AG20443 (cell line): ENCODE measurements around the gene GATA2.

Experiments used
- DNase-seq: peaks from one replicate; pipeline ENCODE4 v3.0.0; 2012; ENCODE audit warnings: low spot score, mixed read lengths

GATA2 gene

DNA sequence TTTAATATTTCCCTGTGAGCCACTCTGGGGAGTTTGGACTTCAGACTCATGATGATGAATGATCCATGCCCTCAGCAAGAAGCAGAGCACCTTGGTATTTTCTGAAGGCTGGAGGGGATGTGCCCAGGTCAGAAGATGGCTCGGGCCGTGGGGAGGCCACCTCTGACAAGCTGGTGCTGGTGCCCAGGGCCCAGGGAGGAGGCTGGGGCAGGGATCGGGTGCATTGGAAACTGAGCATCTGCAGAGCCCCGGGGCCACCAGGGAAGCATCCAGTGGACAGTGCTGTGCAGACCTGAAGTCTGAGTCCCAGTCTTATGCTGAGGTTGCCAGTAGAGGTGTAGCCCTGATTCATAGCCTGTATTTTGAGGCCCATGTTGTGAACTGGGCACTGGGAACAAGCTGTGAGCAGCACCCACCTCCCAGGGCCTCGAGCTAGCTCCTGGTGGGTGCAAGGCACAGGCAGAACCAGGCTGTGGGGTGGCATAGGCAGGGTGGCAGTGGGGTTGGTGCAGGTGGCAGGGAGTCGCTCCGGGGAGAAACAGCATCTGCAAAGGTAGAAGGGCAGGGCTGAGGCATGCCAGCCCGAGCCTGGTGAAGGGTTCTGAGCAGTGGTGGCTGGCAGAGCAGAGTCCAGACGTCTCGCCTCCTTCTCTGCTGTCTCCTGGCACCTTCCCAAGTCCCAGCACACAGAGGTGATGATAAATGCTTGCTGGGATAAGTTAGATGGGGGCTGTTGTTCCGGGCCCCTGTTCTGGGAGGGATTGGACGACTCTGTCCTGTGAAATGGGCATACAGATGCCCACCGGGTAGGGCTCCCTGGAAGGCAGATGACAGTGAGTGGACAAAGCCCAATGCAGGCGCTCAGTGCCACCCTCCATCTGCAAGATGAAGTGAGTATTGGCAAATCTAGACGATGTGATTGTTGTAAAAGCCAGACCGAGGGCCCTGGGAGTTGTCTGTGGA, 36.9 kb downstream of the GATA2 start:
- DNase-seq = no peak

DNA sequence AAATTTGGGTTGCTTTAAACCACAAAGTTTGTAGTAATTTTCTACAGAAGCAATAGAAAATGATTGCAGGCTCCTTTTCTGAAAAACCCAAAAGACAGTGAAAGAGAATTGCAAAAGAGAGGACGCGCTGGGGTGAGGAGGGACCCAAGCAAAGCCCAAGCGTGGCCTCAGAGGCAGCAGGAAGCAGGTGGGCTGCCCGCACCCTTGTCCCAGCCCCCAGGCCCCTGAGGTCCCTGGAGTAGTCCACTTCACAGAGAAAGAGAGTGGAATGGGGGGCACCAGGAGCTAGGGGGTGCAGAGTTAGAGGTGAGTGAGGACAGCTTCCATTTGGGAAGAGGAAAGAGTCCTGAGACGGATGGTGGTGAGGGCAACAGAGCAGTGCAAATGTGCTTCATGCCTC, 37.9 kb downstream of the GATA2 start:
- DNase-seq = no peak

DNA sequence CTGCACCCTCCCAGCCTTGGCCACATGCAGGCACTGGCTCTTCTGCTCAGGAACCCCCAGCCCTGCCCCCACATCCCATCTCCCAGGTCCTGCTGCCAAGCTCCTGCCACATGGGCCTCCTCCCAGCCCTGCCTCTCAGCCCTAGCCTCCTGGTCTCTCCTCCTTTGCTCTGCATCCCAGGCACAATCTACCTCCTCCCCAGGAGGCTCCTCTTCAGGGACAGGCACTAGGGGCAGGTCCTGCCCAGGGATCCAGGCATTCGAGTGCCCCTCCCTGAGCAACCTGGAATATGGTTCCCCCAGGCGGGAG, 38.7 kb downstream of the GATA2 start:
- DNase-seq = no peak

DNA sequence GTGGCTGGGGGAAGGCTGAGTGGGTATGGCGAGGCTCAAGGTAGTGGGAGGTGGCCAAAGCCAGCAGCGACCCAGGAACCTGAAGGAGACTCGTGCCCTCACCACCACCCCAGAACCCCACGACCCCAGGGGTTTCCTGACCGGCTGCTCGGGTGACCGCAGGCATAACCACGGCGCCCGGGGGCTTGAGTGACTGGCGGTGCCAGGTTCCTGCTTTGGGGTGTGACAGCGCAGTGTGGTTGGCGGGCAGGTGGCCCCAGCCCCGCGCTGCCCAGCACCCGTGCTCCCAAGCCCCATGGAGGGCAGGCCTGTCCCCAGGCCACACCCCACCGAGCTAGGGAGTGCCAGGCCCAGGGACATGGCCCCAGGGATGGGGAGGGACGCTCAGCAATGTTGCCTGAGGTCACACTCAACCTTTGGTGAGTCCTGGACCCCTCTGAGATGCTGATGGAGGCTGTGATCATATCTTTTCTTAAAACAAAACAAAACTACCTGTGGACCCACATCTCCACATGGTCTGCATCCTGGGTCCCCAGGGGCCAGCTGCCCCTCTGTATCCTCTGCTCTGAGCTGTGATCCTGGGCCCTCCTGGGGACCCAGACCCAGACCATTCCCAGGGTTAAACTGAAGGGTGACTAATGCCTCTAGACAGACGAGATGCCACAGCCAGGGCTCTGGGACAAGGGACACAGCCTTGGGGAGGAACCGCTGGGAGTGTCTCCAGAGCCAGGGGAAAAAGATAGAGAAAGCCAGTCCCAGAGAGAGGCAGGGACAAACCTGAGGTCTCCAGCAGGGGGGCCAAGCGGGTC, 39.3 kb downstream of the GATA2 start:
- no peak for DNase-seq

DNA sequence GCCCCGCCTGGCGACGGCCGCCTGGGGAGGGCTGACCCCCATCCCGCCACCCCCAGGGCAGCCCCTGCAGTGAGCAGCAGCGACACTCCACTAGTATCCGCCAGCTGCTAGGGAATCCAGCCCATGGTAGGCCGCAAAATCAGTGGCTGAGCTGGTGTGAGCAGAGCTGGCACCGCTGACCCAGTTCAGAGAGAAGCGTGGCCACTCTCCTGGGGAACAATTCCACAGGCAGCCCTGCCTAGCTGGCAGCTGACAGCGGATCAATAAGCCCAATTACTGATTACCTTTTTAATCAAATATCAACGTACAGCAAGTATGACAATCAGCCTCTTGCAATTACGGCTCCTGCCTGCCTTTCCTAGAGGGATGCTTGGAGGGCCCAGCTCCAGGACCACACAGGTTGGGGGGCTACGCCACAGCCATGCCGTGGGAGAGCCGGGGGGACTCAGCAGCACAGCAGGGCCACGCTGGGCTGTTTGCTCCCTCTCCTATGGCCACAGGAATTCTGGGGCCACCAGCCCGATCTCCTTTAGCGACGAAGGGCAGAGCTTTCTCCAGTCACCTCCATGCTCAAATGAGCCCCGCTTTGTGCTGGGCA, 40.2 kb downstream of the GATA2 start:
- DNase-seq = no peak

DNA sequence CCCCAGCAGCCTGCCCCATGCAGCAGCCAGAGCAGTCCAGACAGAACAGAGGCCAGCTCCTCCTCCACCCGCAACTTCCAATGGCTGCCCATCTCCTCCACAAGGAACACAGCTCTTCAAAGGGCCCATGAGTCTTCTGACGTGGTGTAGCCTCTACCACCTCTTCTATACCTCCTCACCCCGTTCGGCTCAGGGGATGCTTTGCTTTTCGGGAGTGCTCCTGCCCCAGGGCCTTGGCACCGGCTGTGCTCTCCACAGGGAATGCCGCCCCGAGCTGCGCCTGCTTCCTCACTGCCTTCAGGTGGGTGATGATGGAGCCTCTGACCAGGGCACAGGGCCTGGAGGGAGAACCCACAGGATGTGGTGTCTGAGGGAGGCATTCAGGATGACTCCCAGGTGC, 40.9 kb downstream of the GATA2 start:
- no peak for DNase-seq

DNA sequence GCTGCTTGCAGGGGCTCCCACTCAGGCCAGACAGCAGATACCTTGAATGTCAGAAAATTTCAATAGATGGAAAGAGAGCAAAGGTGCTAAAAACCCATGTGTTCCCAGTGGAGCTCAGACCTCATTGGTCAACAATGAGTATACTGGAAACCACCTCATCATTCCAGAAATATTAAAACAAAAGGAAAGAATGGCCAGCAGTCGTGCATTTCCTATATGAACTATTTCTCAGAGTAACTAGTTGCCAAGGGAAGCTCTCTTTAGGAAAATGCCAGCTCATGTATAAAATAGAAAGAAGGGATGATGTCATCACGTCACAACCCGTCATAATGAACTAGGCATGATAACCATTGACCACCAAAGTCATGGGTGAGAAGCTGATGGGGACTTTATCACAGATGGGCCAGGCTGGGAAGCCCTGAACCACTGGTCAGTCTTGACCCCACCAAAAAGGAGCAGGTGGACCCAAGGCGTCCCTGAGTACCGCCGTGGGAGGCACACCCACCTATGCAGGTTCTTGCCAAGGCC, 43.8 kb downstream of the GATA2 start:
- no peak for DNase-seq

DNA sequence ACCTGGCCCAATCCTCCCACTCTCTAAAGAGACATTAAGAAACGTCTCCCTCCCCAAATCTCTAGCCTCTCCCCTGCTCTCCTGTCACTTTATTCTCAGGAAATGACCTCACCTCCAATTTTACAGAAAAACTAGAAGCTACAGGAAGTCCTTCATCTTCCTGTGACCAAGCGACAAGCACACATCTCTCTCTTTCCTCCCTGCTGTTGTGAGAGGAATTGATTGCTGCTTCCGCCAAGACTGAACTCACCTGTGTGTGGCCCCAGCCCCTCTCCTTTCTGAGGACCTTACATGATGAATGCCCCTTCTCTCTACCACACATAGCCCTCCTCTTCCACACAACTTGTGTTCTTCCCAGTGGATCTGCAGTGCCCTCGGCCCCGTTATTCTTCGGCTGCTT, 44.5 kb downstream of the GATA2 start:
- DNase-seq = no peak

DNA sequence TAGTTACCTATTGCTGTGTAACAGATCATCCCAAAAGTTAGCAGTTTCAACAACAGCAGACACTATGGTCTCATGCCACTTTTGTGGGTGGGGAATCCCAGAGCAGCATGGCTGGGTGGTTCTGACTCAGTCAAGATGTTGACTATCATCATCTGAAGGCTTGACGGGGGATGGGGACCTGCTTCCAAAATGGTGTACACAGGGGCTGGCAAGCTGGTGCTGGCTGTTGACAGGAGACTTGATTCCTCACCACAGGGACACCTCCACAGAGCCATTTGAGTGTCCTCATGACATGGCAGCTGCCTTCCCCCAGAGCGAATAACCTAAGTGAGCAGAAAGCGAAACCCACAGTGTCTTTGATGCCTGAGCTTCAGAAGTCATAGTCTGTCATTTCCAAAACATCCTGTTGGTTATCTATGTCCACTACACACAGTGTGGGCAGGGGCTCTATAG, 45.4 kb downstream of the GATA2 start:
- no peak for DNase-seq

DNA sequence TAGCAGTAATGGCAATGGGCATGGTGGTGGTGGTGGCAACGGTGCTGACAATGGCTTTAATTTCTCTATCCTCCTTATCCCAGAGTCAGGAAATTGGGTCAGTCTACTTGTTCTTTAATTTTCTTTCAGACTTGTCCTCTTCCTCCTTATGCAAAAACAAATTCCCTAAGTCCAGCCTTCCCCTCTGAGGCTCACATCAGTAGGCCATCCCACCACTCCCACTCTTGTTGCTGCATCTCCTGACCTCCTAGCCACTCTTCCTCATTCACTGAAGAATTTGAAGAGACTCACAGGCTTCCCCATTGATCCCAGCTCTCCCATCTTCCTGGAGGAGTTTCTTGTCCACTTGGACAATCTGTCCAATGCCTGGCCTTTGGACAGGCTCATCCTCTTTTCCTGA, 46.2 kb downstream of the GATA2 start:
- DNase-seq = no peak

DNA sequence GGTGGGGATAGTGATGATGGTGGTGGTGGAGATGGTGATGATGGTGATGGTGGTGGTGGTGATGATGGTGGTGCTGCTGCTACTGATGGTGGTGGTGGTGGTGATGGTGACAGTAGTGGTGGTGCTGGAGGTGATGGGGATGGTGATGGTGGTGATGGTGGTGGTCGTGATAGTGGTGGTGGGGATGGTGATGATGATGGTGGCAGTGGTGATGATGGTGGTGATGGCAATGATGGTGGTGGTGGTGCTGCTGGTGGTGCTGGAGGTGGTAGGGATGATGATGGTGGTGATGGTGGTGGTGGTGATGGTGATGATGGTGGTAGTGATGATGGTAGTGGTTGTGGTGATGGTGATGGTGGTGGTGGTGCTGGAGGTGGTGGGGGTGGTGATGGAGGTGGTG, 47.6 kb downstream of the GATA2 start:
- no peak for DNase-seq

DNA sequence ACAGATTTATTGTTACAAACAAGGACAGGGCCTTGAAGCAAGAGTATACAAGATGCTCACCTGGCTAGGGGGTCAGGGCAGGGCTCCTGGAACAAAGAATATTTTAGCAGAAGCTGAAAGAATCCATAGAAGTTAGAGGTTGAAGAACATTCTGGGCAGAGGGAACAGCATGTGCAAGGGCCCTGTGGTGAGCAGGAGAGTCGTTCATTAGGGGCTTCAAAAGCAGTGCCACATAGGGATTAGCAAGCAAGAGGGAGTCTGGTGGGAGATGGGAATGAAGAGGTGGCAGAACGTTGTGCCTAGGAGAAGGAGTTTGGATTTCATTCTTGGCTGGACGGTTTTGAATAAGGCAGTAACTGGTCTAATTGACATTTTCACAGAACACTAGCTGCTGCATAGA, 49.2 kb downstream of the GATA2 start:
- DNase-seq = no peak

DNA sequence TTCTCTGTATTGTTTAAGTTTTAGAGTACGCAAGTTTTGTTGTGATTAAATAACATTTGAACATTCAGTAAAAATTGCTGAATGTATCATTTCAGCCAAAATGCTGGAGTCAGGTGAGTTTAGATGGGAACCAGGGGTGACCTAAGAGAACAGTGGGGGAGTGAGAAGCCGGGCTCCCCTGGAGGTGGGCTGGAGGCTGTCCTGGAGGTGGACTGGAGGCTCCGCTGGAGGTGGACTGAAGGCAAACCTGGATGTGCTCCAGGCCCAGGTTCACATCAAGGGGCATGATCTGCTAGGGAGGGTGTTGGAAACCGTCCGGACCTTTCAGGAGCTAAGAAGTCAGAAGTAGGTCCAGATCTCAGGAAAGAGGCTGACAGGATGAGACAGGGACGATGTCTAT, 50.1 kb downstream of the GATA2 start:
- DNase-seq = no peak

DNA sequence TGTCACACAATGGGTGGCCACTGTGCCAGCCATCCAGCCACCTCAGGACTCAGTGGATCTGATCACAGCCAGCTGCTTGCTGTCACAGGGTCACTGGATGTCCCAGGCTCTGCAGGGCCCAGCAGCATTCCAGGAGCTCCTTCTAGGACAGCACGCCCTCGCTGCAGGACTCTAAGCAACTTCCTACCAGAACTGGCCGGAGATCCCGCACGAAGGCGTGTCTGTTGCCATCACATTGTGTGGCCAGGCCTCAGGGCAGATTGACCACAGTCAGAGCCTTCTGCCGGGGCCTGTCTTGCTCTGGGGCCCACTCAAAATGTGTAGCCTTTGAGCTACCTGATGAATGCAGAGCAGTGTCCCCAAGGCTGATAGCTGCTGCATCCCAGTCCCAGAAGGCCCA, 50.9 kb downstream of the GATA2 start:
- no peak for DNase-seq

DNA sequence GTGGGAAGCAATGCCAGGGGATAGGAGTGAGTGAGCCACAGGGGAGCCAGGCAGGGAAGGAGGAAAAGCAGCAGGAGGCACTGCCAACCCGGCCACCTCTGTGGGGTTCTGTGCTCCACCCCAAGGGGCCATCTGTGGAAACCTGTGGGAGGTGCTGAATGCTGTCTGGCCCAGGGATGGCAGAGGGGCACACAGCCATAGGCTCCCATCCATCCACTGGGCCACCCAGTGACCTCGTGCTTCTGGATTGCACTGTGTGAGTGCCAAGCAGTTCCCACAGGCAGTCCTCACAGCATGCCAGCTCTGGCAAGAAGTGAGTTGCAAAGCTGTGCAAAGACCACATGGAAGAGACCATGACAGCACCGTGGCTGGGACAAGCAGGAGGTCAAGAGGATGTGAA, 53.8 kb downstream of the GATA2 start:
- peak; percentile 65 for DNase-seq

DNA sequence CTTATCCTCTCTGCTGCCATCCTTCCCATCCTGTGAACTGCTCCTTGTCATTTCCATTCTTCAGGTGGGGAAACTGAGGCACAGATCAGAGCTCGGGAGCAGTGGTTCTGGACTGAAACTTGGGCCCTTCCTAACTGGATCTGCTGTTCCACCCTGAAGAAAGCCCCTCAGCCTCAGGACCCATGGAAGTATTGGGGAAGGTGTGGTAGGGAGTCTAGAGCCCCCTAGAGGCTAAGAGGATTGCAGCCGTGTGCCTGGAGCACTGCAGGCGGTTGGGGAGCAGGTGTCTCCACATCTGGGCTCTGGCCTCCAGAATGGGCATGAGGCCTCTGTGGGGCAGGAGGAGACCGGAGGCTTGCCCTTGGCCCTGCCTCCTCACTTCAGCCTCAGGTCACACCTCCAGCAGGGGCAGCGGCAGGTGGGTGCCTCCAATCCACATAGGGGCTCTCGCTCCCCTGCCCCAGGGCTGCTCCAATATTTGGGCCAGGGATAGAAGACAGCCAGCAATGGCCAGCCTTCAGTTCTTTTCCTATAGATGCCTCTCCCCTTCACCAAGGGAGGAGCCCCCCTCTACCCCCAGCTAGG, 54.4 kb downstream of the GATA2 start:
- no peak for DNase-seq

DNA sequence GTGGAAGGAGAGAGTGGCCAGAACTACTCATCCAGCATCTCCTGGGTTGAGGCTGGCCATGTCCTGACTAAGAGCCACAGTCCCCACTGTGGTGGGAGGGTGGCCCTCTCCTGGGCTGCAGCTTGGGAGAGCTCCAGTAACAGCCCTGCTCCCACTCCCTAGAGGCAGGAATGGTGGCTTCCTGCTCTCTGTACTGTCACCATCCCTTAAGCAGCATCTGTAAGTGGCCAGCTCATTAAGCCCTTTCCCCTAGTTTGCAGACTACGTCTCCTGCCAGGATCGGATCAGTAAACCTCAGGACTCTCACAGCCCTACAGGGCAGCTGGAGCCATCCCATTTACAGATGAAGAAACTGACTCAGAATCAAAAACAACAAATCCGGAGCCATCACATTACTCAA, 56.8 kb downstream of the GATA2 start:
- no peak for DNase-seq

DNA sequence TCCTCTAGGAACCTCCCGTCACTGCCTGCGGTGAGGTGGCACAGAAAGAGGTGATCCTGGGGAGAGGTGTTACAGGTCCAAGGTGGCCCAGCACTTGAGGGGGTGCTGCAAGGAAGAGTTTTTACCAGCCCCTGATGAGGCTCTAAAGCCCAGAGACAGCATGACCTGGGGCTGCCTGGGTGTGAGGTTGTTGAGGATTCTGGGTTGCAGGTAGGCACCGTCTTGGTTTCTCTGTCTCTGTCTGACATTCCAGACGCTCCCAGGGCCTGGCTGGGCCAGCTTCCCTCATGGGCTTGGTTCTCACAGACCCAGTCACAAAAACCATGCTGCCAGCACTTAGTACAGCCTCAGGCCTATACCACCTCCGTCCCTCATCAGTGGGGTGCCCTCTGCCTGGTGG, 57.4 kb downstream of the GATA2 start:
- no peak for DNase-seq

DNA sequence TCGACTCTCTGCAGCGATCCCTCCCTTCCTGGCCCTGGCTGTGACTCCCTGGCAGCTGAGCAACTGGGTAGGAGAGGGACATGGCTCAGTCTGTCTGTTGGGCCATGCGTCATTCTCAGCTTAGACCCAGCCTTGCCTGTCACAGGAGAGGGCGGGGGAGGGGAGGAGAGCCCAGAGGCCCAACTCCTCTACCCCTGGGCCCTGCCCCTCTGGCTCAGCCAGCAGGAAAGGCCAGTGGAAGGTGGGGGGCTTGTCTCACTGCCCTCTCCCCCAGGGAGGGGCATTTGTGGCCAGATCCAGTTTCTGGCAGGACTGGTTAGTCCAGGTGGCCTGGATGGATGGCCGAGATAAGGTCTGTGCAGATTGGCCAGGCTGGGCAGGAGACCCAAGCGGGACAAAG, 57.9 kb downstream of the GATA2 start:
- no peak for DNase-seq

DNA sequence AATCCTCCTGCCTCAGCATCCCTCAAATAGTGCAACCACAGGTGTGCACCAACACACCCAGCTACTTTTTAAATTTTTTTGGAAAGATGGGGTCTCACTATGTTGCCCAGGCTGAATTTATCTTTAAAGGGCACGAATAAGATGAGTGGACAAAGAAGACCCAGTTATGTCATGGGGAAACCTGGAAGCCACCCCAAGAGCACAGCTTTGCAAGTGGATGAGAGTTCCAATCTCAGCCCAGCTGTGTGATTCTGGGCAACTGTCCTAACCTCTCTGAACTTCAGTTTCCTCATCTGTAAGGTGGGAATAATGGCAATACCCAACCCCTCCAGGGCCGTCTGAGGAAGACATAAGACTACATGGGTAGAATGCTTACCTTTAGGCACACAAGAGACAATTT, 58.5 kb downstream of the GATA2 start:
- DNase-seq = no peak

DNA sequence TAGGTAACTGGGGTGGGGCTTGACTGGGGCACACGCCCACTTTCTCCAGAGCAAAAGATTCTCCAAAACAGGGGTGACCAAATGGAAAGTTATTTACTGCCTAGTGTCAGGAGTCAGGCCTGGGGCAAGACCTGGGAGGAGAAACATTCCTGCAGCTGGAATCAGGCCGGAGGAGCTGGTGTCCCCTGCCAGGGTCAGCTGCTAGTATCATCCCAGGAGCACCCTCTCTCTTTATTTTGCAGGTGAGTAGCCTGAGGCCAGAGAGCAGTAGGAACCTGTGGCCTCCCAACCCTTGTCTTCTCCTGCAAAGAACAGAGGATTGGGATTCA, 59.2 kb downstream of the GATA2 start:
- DNase-seq = peak; percentile 47
